HCT116 (cell line): ENCODE data around the gene DCTN3.

ENCODE experiments used
- EZH2 ChIP-seq: fragments of 200-600 bp; sonication (generic); IDR thresholded peaks from 2 replicates; pipeline ENCODE4 v1.6.1; 2017; ENCODE audit warnings: antibody characterized with exemption, mixed run types
- POLR2AphosphoS5 ChIP-seq: IDR thresholded peaks from 2 replicates; pipeline ENCODE4 v1.6.1; 2011; ENCODE audit warnings: mild to moderate bottlenecking, low read depth, low read length, moderate library complexity
- SIN3A ChIP-seq: IDR thresholded peaks from 2 replicates; pipeline ENCODE4 v1.6.1; 2012; ENCODE audit warnings: low read depth

GRCh38 chr9:34575241-34575640 is 45.1 kb downstream of the DCTN3 start:
- no peak for TF ChIP-seq SIN3A
- TF ChIP-seq EZH2 = no peak
- TF ChIP-seq POLR2AphosphoS5 = no peak
